Measurements from ENCODE around the gene SOX18. TPM values are rescaled to one million over a fixed set of nuclear protein-coding genes. Genes with fewer than 3 reads are reported as not detected.

Gene SOX18
- total and polyA plus RNA-seq, 2 donors from 2014 or later, result 36.5 to 56.7 TPM

- Histone ChIP-seq H3K27me3 (ENCODE audit: control insufficient read depth, insufficient read depth, low read length) (peaks cover 2% of the 10 kb centered on the region), H3K4me3 (ENCODE audit: low read length in 3 of 3) (no peak within 1 kb of the TSS), H3K4me1 (ENCODE audit: control insufficient read depth in 2 of 3, insufficient read depth in 2 of 3, low read depth in 1 of 3, low read length in 3 of 3) (peaks cover 0 to 12% (median 0%) of the 10 kb centered on the region in 3 donors), H3K27ac (ENCODE audit: low read depth in 2 of 2, low read length in 2 of 2) (no peak within 1 kb of the TSS), H3K9ac (ENCODE audit: low read length in 3 of 3) (no peak within 1 kb of the TSS), H3K36me3 (ENCODE audit: control insufficient read depth in 2 of 3, insufficient read depth in 3 of 3, low read length in 3 of 3) (peaks cover 0 to 10% (median 5%) of the 10 kb centered on the region in 3 donors), H3K9me3 (ENCODE audit: control insufficient read depth in 2 of 3, insufficient read depth in 1 of 3, low read length in 3 of 3) (no peaks in the 10 kb centered on the region)
- FAIRE-seq, result no peak
- peak in 2 of 5 donors; percentile 31 to 58 for DNase-seq
- TF ChIP-seq, protein P1, sequence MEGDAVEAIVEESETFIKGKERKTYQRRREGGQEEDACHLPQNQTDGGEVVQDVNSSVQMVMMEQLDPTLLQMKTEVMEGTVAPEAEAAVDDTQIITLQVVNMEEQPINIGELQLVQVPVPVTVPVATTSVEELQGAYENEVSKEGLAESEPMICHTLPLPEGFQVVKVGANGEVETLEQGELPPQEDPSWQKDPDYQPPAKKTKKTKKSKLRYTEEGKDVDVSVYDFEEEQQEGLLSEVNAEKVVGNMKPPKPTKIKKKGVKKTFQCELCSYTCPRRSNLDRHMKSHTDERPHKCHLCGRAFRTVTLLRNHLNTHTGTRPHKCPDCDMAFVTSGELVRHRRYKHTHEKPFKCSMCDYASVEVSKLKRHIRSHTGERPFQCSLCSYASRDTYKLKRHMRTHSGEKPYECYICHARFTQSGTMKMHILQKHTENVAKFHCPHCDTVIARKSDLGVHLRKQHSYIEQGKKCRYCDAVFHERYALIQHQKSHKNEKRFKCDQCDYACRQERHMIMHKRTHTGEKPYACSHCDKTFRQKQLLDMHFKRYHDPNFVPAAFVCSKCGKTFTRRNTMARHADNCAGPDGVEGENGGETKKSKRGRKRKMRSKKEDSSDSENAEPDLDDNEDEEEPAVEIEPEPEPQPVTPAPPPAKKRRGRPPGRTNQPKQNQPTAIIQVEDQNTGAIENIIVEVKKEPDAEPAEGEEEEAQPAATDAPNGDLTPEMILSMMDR (IDR thresholded peaks at IDR 0.05; ENCODE audit: borderline replicate concordance, extremely low read depth, insufficient read depth), result no peak
- intact Hi-C loops (cut with DNase I), result no loop called here
Observed at GRCh38 chr20:64035933-64036345, 13.5 kb downstream of the SOX18 start, which contains the start of gene C20orf204. C20orf204 (plus strand) TSS chr20:64036182; CDS start chr20:64036324, 142 bp downstream.

DNA sequence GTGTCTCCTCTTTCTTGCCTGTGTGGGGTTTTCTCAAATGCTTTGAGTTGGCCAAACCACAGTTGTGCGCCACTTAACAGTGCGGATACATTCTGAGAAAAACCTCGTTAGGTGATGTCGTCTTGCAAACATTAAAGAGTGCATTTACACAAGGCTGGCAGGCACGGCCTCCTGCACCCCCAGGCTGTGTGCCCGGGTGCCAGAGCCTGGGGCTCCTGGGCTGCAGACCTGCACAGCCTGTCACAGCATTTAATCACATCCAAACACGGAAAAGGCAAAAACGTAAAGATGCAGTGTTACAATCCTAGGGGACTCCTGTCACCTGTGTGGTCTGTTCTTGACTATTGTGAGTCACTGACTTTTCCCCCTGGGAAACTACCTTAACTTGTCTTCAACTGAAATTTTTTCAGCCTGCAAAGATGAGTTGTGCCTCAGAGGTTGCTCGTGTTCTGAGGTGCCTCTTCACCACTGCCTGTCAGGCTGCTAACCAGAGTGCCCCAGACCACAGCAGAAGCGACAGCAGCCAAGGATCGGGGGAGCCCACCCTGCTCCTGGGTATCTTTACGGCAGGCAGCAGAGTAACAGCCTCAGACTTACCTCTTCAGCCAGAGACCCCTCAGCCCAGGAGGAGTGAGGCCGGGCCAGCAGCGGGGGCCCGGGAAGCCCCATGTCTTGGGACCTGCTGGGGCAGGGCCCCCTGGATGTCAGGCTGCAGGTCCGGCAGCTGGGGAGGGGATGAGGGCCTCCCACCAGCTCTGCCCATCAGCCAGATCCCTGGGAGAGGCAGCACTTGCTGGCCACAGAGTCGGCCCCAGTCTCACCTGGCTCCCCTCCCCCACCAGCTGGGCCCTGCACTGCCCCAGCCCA is 14.1 kb downstream of the SOX18 start:
- Histone ChIP-seq H3K9ac (ENCODE audit: low read length in 3 of 3) (no peak overlapping the region), H3K27ac (ENCODE audit: low read depth in 2 of 2, low read length in 2 of 2) (no peak overlapping the region), H3K4me1 (ENCODE audit: control insufficient read depth in 2 of 3, insufficient read depth in 2 of 3, low read depth in 1 of 3, low read length in 3 of 3) (peaks cover 0 to 8% (median 0%) of the 10 kb centered on the region in 3 donors), H3K36me3 (ENCODE audit: control insufficient read depth in 2 of 3, insufficient read depth in 3 of 3, low read length in 3 of 3) (peaks cover 0 to 15% (median 8%) of the 10 kb centered on the region in 3 donors), H3K4me3 (ENCODE audit: low read length in 3 of 3) (no peak overlapping the region), H3K9me3 (ENCODE audit: control insufficient read depth in 2 of 3, insufficient read depth in 1 of 3, low read length in 3 of 3) (no peaks in the 10 kb centered on the region), H3K27me3 (ENCODE audit: control insufficient read depth, insufficient read depth, low read length) (no peaks in the 10 kb centered on the region)
- DNase-seq (no peak), FAIRE-seq (no peak)
- TF ChIP-seq, protein P1 (IDR thresholded peaks at IDR 0.05; ENCODE audit: borderline replicate concordance, extremely low read depth, insufficient read depth), result no peak
- intact Hi-C loops (cut with DNase I), result no loop called here

DNA sequence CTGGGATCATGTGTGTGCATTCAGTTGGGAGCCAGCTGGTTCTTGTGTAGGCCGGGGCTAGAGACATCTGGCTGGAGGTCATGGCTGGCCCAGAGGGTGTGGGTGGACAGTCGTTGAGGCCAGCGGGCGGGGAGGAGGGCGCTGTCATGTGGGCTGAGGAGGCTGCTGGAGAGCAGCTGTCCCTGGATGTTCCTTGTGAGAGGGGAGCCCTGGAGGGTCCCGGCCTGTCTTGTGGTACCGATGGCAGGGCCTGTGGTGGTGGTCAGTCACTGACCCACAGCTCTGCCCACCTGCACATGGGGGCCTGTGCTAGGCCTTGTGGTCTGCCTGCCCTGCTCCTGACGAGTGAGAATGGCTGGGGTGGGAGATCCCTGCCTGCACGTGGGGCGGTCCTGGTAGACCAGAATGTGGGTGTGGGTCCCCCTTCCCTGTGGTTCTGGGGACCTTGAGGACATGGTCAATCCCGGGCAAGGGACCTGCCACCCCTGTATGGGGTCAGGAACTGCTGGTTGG is 15.4 kb downstream of the SOX18 start:
- no peak overlapping the region for H3K4me3 ChIP-seq (ENCODE audit: low read length in 3 of 3)
- TF ChIP-seq, protein P1 (IDR thresholded peaks at IDR 0.05; ENCODE audit: borderline replicate concordance, extremely low read depth, insufficient read depth), result no peak
- H3K4me1 ChIP-seq (ENCODE audit: control insufficient read depth in 2 of 3, insufficient read depth in 2 of 3, low read depth in 1 of 3, low read length in 3 of 3), result peaks cover 0 to 2% (median 0%) of the 10 kb centered on the region in 3 donors
- FAIRE-seq, result no peak
- no peaks in the 10 kb centered on the region for H3K9me3 ChIP-seq (ENCODE audit: control insufficient read depth in 2 of 3, insufficient read depth in 1 of 3, low read length in 3 of 3)
- intact Hi-C loops (cut with DNase I), result no loop called here
- peak in 3 of 5 donors; percentile 12 to 82 (median 65) for DNase-seq
- H3K27ac ChIP-seq (ENCODE audit: low read depth in 2 of 2, low read length in 2 of 2), result no peak overlapping the region
- H3K36me3 ChIP-seq (ENCODE audit: control insufficient read depth in 2 of 3, insufficient read depth in 3 of 3, low read length in 3 of 3), result peaks cover 0 to 22% (median 12%) of the 10 kb centered on the region in 3 donors
- no peak overlapping the region for H3K9ac ChIP-seq (ENCODE audit: low read length in 3 of 3)
- H3K27me3 ChIP-seq (ENCODE audit: control insufficient read depth, insufficient read depth, low read length), result no peaks in the 10 kb centered on the region

All from kidney (tissue), 14 donors.